ENCODE measurements around the gene KANK2. TPM values are rescaled to one million over a fixed set of nuclear protein-coding genes. Genes with fewer than 3 reads are reported as not detected.

The KANK2 gene
- total RNA-seq, 1 donor from 2014 or later: 383 TPM

GRCh38 chr19:11230621-11231386 lies 33.5 kb upstream of the KANK2 start:
- intact Hi-C loops (cut with DNase I): no loop called here
- ATAC-seq (ENCODE audit: poor library complexity): no peak
- no peak for DNase-seq

GRCh38 chr19:11227195-11227886 lies 30.0 kb upstream of the KANK2 start:
- intact Hi-C loops (cut with DNase I): no loop called here
- no peak for ATAC-seq (ENCODE audit: poor library complexity)
- DNase-seq: no peak

GRCh38 chr19:11226716-11227166 lies 29.4 kb upstream of the KANK2 start:
- intact Hi-C loops (cut with DNase I): no loop called here
- no peak for ATAC-seq (ENCODE audit: poor library complexity)
- no peak for DNase-seq

GRCh38 chr19:11225815-11226214 lies 28.5 kb upstream of the KANK2 start:
- ATAC-seq (ENCODE audit: poor library complexity): no peak
- DNase-seq: no peak
- intact Hi-C loops (cut with DNase I): no loop called here

GRCh38 chr19:11225172-11225571 lies 27.8 kb upstream of the KANK2 start:
- intact Hi-C loops (cut with DNase I): no loop called here
- DNase-seq (no peak), ATAC-seq (ENCODE audit: poor library complexity) (peak; percentile 75)

GRCh38 chr19:11224429-11224828 lies 27.1 kb upstream of the KANK2 start:
- DNase-seq: no peak
- intact Hi-C loops (cut with DNase I): no loop called here
- ATAC-seq (ENCODE audit: poor library complexity): no peak

- intact Hi-C loops (cut with DNase I): no loop called here
- ATAC-seq (ENCODE audit: poor library complexity): no peak
- DNase-seq: no peak
Observed at GRCh38 chr19:11223200-11223599, 25.9 kb upstream of the KANK2 start.

GRCh38 chr19:11221082-11221598 lies 23.8 kb upstream of the KANK2 start:
- intact Hi-C loops (cut with DNase I): no loop called here
- ATAC-seq (ENCODE audit: poor library complexity) (no peak), DNase-seq (no peak)

GRCh38 chr19:11214387-11214786 lies 17.0 kb upstream of the KANK2 start:
- intact Hi-C loops (cut with DNase I): no loop called here
- ATAC-seq (ENCODE audit: poor library complexity) (no peak), DNase-seq (no peak)

GRCh38 chr19:11210656-11210928 lies 13.2 kb upstream of the KANK2 start:
- ATAC-seq (ENCODE audit: poor library complexity): no peak
- intact Hi-C loops (cut with DNase I): no loop called here
- no peak for DNase-seq

- intact Hi-C loops (cut with DNase I): loop anchor here (5.0 kb wide), 1 partner anchor 173 kb away; no protein-coding TSS in a partner anchor
Observed at GRCh38 chr19:11209839-11210655, 12.7 kb upstream of the KANK2 start.

GRCh38 chr19:11208561-11209471 lies 11.5 kb upstream of the KANK2 start:
- DNase-seq (no peak), ATAC-seq (ENCODE audit: poor library complexity) (no peak)
- intact Hi-C loops (cut with DNase I): loop anchor here (5.0 kb wide), 1 partner anchor 172 kb away; no protein-coding TSS in a partner anchor

More at GRCh38 chr19:11209839-11210655, 12.7 kb upstream of the KANK2 start:
- DNase-seq (no peak), ATAC-seq (ENCODE audit: poor library complexity) (no peak)

GRCh38 chr19:11205939-11206570 lies 8.7 kb upstream of the KANK2 start:
- no peak for ATAC-seq (ENCODE audit: poor library complexity)
- no peak for DNase-seq
- intact Hi-C loops (cut with DNase I): loop anchor here (5.0 kb wide), 1 partner anchor 169 kb away; no protein-coding TSS in a partner anchor

GRCh38 chr19:11204943-11205349 lies 7.6 kb upstream of the KANK2 start:
- peak; percentile 71 for DNase-seq
- intact Hi-C loops (cut with DNase I): loop anchor here (1.0 to 5.0 kb wide), 2 partner anchors 68 to 168 kb away; no protein-coding TSS in a partner anchor

GRCh38 chr19:11204076-11204602 lies 6.8 kb upstream of the KANK2 start:
- intact Hi-C loops (cut with DNase I): loop anchor here (1.0 kb wide), 1 partner anchor 67 kb away; no protein-coding TSS in a partner anchor
- ATAC-seq (ENCODE audit: poor library complexity): peak; percentile 4

More at GRCh38 chr19:11204943-11205349, 7.6 kb upstream of the KANK2 start:
- no peak for ATAC-seq (ENCODE audit: poor library complexity)

GRCh38 chr19:11203194-11204075 lies 6.1 kb upstream of the KANK2 start:
- DNase-seq (peak; percentile 85), ATAC-seq (ENCODE audit: poor library complexity) (peak; percentile 74)
- intact Hi-C loops (cut with DNase I): loop anchor here (1.0 kb wide), 1 partner anchor 66 kb away; no protein-coding TSS in a partner anchor

More at GRCh38 chr19:11204076-11204602, 6.8 kb upstream of the KANK2 start:
- DNase-seq: no peak
